Coronary artery (tissue), 2 donors: ENCODE results near the gene DCUN1D5.

Source experiments
- DNase-seq: peaks from one replicate; pipeline ENCODE4 v3.0.0-alpha.2; 2017; ENCODE audit warnings: low spot score
- H3K27ac ChIP-seq, 2 donors: fragments of 200-600 bp; sonication (generic); one replicate each; pipeline ENCODE4 v1.5.1; 2016 to 2019
- H3K4me3 ChIP-seq: fragments of 200-600 bp; sonication (generic); 2 replicates; pipeline ENCODE4 v1.5.1; 2016; ENCODE audit warnings: mild to moderate bottlenecking, moderate library complexity
- CTCF ChIP-seq: fragments of 200-600 bp; sonication (generic); IDR thresholded peaks from one replicate; pipeline ENCODE4 v1.5.1; 2019; ENCODE audit warnings: antibody characterized with exemption

DCUN1D5 gene

GRCh38 chr11:103061656-103062055 lies 30.3 kb downstream of the DCUN1D5 start:
- no peak for DNase-seq

DNA sequence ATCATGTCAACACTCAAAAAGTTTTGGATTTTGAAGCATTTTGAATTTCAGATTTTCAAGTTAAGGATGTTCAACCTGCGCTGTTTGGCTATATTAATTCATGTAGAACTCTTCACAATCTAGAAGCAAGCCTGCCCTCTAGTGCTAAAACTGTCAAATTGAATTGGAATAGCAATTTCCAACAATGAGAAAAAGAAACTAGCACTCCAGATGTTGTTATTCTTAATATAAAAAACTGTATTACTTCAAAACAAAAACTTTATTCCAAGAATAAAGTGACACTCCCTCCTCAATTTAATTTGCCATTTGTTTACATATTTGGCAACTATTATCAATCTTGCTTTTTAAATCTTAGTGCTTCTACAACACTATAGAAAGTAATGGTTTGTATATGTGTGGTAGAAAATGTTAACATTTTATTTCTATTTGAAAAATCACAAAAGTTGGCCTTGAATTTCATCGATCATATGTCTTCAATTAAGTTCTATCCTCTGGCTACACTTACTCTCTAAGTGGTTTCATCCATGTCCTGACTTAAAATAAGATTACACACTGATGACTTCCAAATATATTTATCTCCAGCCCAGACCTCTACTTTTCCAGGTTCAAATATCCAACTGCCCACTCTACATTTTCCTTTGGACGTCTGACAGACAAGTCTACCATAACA lies 36.6 kb downstream of the DCUN1D5 start:
- no peak overlapping the region for H3K27ac ChIP-seq
- H3K4me3 ChIP-seq, result no peak overlapping the region
- DNase-seq, result no peak
- peak; percentile 23 for TF ChIP-seq CTCF

More at GRCh38 chr11:103061656-103062055, 30.3 kb downstream of the DCUN1D5 start:
- H3K4me3 ChIP-seq, result no peak overlapping the region
- TF ChIP-seq CTCF, result no peak
- no peak overlapping the region for H3K27ac ChIP-seq

DNA sequence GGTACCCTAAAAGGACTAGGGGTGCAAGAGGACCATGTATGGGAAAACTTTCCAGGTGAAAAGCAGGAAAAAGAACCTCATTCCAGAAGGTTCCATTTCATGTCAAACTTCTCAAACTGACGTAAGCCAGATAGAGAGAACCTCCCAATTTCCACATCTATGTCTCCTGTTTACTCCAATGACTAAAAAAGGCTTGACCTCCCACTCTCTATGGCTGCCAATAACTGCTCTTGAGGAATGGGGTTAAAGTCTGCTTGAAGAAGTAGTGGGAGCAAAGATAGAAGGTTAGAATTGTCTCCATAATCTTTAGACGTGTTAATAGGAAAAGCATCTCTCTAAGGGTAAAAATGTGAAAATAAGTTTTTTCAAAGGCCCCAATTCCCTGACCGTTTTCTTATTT lies 38.0 kb downstream of the DCUN1D5 start:
- Histone ChIP-seq H3K4me3 (no peak overlapping the region), H3K27ac (no peak overlapping the region)
- no peak for TF ChIP-seq CTCF
- DNase-seq, result no peak

- no peak for DNase-seq
- no peak overlapping the region for H3K27ac ChIP-seq
- no peak overlapping the region for H3K4me3 ChIP-seq
- TF ChIP-seq CTCF, result no peak
These were observed 40.0 kb downstream of the DCUN1D5 start for GRCh38 chr11:103051981-103052380.

DNA sequence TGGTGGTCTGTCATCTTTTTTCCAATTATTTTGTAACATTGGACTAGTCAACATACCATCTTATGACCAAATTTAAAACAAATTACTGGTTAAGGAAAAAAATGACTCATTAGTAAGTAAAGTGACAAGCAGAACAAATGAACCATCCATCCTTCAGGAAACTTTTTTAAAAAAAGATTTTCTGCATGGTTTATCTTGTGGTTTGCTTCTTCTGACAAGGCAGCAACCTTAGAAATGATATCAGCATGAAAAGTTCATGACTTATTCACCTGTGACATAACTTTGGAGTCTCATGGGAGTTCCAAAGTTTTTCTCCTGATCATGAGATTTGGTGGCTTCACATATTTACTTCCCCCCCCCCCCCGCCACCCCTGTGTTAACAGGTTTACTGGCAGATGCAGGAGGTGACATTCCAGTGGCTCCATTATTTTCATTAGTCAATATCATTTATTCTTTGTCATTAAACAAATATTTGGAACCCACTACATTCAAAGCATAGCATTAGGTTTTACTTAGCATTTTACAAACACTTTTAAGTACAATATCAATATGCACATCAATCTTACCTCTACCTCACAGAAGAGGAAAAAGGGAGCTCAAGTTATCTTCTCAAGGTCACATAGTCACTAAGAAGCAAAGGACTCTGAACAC lies 40.7 kb downstream of the DCUN1D5 start:
- Histone ChIP-seq H3K27ac (no peak overlapping the region), H3K4me3 (no peak overlapping the region)
- no peak for TF ChIP-seq CTCF

DNA sequence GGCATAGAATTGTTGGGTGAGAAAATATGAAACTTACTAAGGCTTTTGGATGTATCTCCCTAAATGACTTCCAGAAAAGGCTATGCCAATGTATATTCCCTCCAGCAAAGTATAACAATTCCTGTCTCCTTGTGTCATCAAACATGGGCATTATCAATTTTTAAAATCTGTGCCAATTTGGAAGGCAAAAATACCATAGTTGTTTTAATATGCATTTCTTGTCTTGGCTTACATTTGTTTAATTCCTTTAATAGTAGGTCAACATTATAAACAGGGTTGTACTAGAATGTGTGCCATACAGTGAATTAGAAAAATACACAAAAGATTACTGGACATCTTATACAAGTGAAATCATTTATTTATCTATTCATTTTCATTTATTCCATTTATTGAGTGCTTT lies 41.6 kb downstream of the DCUN1D5 start:
- TF ChIP-seq CTCF, result no peak
- H3K4me3 ChIP-seq, result no peak overlapping the region
- no peak for DNase-seq
- no peak overlapping the region for H3K27ac ChIP-seq

More for the DNA sequence above, 40.7 kb downstream of the DCUN1D5 start:
- no peak for DNase-seq

GRCh38 chr11:103047837-103048236 lies 44.1 kb downstream of the DCUN1D5 start:
- no peak for TF ChIP-seq CTCF
- DNase-seq, result no peak
- Histone ChIP-seq H3K27ac (no peak overlapping the region), H3K4me3 (no peak overlapping the region)
